HG02588 (cell line): ENCODE measurements around the gene TTLL5.

Experiments used
- ATAC-seq: cut with Tn5 transposase; IDR thresholded peaks from one replicate; pipeline ENCODE4 v1.9.1; 2021; ENCODE audit warnings: mild to moderate bottlenecking, moderate library complexity; ENCODE audit not compliant: unreplicated experiment

The TTLL5 gene

GRCh38 chr14:75783602-75784313 is 122.7 kb downstream of the TTLL5 start:
- ATAC-seq = no peak

- no peak for ATAC-seq
Measured at GRCh38 chr14:75784314-75784686, 123.3 kb downstream of the TTLL5 start.

- ATAC-seq = no peak
Measured at GRCh38 chr14:75793806-75794205, 132.8 kb downstream of the TTLL5 start.

GRCh38 chr14:75794615-75795038 is 133.6 kb downstream of the TTLL5 start:
- ATAC-seq = no peak

GRCh38 chr14:75800792-75801191 is 139.7 kb downstream of the TTLL5 start:
- no peak for ATAC-seq

- ATAC-seq = no peak
Measured at GRCh38 chr14:75802486-75802885, 141.4 kb downstream of the TTLL5 start.

- no peak for ATAC-seq
Measured at GRCh38 chr14:75803765-75804164, 142.7 kb downstream of the TTLL5 start.

GRCh38 chr14:75804570-75805275 is 143.7 kb downstream of the TTLL5 start:
- ATAC-seq = no peak

GRCh38 chr14:75805646-75806045 is 144.6 kb downstream of the TTLL5 start:
- ATAC-seq = no peak

GRCh38 chr14:75806352-75806832 is 145.3 kb downstream of the TTLL5 start:
- no peak for ATAC-seq

GRCh38 chr14:75807667-75808360 is 146.8 kb downstream of the TTLL5 start:
- ATAC-seq = no peak

- ATAC-seq = no peak
Measured at GRCh38 chr14:75811136-75811829, 150.2 kb downstream of the TTLL5 start.

- ATAC-seq = no peak
Measured at GRCh38 chr14:75811872-75812499, 150.9 kb downstream of the TTLL5 start.

- ATAC-seq = no peak
Measured at GRCh38 chr14:75812622-75813021, 151.6 kb downstream of the TTLL5 start.

- ATAC-seq = no peak
Measured at GRCh38 chr14:75820761-75821160, 159.7 kb downstream of the TTLL5 start.

GRCh38 chr14:75821831-75822521 is 160.9 kb downstream of the TTLL5 start:
- no peak for ATAC-seq

GRCh38 chr14:75822522-75823141 is 161.6 kb downstream of the TTLL5 start:
- ATAC-seq = no peak

GRCh38 chr14:75823334-75823733 is 162.3 kb downstream of the TTLL5 start:
- ATAC-seq = no peak

- no peak for ATAC-seq
Measured at GRCh38 chr14:75824318-75824717, 163.3 kb downstream of the TTLL5 start.

GRCh38 chr14:75825147-75825592 is 164.1 kb downstream of the TTLL5 start:
- no peak for ATAC-seq
